NT2/D1 (cell line): ENCODE results near the gene ELOB.

Experiments used
- DNase-seq: peaks from one replicate; pipeline ENCODE4 v3.0.0-alpha.2; 2011; ENCODE audit warnings: low read depth, low spot score
- H3K27me3 ChIP-seq: 2 replicates; pipeline ENCODE4 v1.6.0; 2011; ENCODE audit warnings: mild to moderate bottlenecking; ENCODE audit not compliant: insufficient read length, insufficient read depth
- H3K36me3 ChIP-seq: 2 replicates; pipeline ENCODE4 v1.6.1; 2011; ENCODE audit warnings: mild to moderate bottlenecking, low read length, mixed read lengths; ENCODE audit not compliant: insufficient read depth, insufficient read length
- H3K4me1 ChIP-seq: 2 replicates; pipeline ENCODE4 v1.5.1; 2011; ENCODE audit not compliant: insufficient read depth, insufficient read length
- H3K4me3 ChIP-seq: 2 replicates; pipeline ENCODE4 v1.5.1; 2011; ENCODE audit warnings: low read depth; ENCODE audit not compliant: insufficient read length
- H3K9ac ChIP-seq: 2 replicates; pipeline ENCODE4 v1.6.0; 2011; ENCODE audit warnings: low read depth; ENCODE audit not compliant: insufficient read length
- H3K9me3 ChIP-seq: 2 replicates; pipeline ENCODE4 v1.5.1; 2011; ENCODE audit warnings: mild to moderate bottlenecking, low read length; ENCODE audit not compliant: insufficient read depth
- SUZ12 ChIP-seq: IDR thresholded peaks from 2 replicates; pipeline ENCODE4 v1.6.1; 2011; ENCODE audit not compliant: insufficient read length, insufficient read depth; ENCODE audit errors: extremely low read depth
- YY1 ChIP-seq: IDR thresholded peaks from 2 replicates; pipeline ENCODE4 v1.6.1; 2011; ENCODE audit not compliant: insufficient read length, insufficient read depth
- ZNF274 ChIP-seq: IDR thresholded peaks from 2 replicates; pipeline ENCODE4 v1.6.1; 2011; ENCODE audit warnings: mild to moderate bottlenecking, low read depth, low read length

The ELOB gene

GRCh38 chr16:2785101-2785991, 8.3 kb upstream of the ELOB start:
- H3K9ac ChIP-seq, result no peak overlapping the region
- no peaks in the 10 kb centered on the region for H3K27me3 ChIP-seq
- DNase-seq, result no peak
- H3K9me3 ChIP-seq, result no peaks in the 10 kb centered on the region
- no peak overlapping the region for H3K4me3 ChIP-seq
- H3K36me3 ChIP-seq, result no peaks in the 10 kb centered on the region
- no peak for TF ChIP-seq SUZ12
- TF ChIP-seq ZNF274, result no peak
- TF ChIP-seq YY1, result no peak
- H3K4me1 ChIP-seq, result peaks cover 24% of the 10 kb centered on the region

DNA sequence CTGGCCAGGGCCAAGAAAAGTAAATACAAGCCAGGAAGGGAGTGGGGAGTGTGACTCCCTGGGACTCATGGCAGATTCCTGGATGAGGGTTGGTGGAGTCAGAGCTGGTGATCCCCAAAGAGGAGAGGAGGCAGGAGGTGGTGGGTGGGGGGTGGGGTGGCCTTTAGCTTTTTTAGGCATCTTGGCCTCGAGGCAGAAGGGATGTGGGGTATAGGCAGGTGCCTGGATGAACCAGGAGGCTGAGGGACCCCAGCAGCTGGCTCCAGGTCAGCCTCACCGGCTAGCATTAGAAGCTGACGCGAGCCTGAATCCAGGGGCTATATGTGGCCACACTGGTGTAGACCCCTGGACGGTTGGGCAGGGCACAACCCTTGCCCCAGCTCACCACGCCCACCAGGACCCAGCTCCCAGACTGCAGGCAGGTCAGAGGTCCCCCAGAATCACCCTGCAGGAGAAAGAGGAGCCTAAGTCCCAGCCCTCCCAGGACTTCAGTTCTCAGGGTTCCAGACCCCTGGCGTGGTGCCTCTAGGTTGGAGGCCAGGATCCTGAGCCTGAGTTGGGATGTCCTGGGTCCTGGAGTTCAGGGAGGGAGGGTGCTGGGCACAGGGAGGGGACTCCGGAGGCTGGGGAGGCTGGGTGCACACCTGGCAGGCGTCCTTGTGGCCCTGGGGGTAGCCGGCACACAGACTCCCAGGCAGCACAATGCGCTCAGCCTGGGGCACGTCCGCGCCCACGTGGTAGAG, 7.4 kb upstream of the ELOB start:
- TF ChIP-seq SUZ12, result no peak
- TF ChIP-seq YY1, result no peak
- no peak for TF ChIP-seq ZNF274
- Histone ChIP-seq H3K4me3 (no peak overlapping the region), H3K4me1 (peaks cover 25% of the 10 kb centered on the region), H3K9me3 (no peaks in the 10 kb centered on the region), H3K27me3 (no peaks in the 10 kb centered on the region), H3K36me3 (no peaks in the 10 kb centered on the region), H3K9ac (no peak overlapping the region)
- no peak for DNase-seq

GRCh38 chr16:2783581-2784357, 6.7 kb upstream of the ELOB start:
- peaks cover 32% of the 10 kb centered on the region for H3K4me1 ChIP-seq
- no peaks in the 10 kb centered on the region for H3K27me3 ChIP-seq
- H3K9ac ChIP-seq, result no peak overlapping the region
- TF ChIP-seq YY1, result no peak
- no peak for TF ChIP-seq SUZ12
- no peak for TF ChIP-seq ZNF274
- H3K4me3 ChIP-seq, result no peak overlapping the region
- H3K9me3 ChIP-seq, result no peaks in the 10 kb centered on the region
- no peak for DNase-seq
- no peaks in the 10 kb centered on the region for H3K36me3 ChIP-seq

DNA sequence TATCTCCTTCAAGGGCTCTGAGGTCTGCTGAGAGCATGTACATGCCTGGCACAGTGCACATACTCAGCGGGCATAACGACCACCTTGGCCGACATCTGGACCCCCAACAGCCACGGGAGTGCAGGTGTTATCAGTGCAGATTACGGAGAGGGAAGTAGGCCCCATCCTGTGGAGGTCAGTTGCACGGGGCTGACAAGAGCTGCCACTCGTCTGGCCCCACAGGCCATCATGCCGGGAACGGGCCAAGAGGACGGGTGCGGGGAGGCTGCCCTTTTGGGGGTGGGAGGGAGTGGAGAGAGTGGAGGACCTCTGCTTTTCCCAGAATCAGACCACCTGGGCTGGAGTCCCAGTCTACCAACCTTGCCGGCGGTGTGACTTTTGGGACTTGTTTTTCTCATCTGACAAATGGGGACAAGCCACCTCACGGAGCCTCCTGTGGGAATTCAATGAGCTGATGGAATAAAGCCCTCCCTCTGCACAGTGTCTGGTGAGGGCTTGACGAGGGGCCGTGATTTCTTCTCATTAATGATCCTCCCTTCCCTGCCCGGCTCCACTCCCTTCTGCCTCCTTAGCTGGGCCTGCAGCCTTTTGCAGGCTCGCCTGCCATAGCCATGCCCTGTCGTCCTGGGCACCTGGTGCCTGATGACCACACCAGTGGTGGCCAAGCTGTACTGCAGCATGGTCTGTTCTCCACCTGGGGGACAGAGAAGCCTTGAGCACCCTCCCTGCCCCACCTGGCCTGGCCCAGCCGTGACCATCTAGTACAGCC, 5.7 kb upstream of the ELOB start:
- DNase-seq, result no peak
- Histone ChIP-seq H3K4me1 (peaks cover 35% of the 10 kb centered on the region), H3K36me3 (no peaks in the 10 kb centered on the region), H3K4me3 (no peak overlapping the region), H3K9ac (no peak overlapping the region), H3K27me3 (no peaks in the 10 kb centered on the region), H3K9me3 (no peaks in the 10 kb centered on the region)
- TF ChIP-seq SUZ12 (no peak), ZNF274 (no peak), YY1 (no peak)

DNA sequence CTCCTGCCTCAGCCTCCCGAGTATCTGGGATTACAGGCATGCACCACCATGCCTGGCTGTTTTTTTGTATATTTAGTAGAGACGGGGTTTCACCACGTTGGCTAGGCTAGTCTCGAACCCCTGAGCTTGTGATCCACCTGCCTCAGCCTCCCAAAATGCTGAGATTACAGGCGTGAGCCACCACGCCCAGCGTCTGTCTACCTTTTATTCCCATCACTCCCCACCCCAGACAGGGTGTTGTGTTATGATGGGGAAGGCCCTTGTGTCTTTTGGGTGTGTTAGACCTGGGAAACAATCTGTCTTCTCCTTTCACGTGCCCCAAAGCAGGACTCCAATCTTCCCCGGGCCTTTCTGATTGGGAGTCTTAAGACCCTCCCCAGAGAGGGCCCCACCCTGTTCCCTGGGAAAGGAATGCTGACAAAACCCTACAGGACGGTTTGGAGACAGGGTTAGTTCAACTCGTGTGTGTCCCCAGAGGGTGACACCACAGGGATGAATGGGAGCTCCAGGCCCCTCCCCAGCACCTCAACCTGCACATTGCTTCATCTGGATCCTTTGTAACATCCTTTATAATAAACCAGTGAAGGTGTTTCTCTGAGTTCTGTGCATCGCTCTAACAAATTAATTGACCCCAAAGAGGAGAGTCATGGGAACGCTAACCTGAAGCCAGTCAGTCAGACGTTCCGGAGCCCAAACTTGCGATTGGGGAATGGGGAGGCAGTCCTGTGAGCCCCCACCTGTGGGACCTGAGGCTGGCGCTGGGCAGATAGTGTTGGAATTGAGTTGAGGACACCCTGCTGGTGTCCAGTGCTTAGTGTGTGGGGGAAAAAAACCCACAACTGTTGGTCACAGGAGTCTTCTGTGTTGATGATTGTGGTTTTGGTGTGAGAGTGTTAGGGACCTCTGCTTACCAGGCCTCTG, 3.2 kb upstream of the ELOB start:
- H3K9me3 ChIP-seq, result no peaks in the 10 kb centered on the region
- H3K36me3 ChIP-seq, result peaks cover 9% of the 10 kb centered on the region
- TF ChIP-seq ZNF274 (no peak), YY1 (no peak), SUZ12 (no peak)
- H3K9ac ChIP-seq, result no peak overlapping the region
- H3K27me3 ChIP-seq, result no peaks in the 10 kb centered on the region
- no peak overlapping the region for H3K4me3 ChIP-seq
- no peak for DNase-seq
- peaks cover 20% of the 10 kb centered on the region for H3K4me1 ChIP-seq

DNA sequence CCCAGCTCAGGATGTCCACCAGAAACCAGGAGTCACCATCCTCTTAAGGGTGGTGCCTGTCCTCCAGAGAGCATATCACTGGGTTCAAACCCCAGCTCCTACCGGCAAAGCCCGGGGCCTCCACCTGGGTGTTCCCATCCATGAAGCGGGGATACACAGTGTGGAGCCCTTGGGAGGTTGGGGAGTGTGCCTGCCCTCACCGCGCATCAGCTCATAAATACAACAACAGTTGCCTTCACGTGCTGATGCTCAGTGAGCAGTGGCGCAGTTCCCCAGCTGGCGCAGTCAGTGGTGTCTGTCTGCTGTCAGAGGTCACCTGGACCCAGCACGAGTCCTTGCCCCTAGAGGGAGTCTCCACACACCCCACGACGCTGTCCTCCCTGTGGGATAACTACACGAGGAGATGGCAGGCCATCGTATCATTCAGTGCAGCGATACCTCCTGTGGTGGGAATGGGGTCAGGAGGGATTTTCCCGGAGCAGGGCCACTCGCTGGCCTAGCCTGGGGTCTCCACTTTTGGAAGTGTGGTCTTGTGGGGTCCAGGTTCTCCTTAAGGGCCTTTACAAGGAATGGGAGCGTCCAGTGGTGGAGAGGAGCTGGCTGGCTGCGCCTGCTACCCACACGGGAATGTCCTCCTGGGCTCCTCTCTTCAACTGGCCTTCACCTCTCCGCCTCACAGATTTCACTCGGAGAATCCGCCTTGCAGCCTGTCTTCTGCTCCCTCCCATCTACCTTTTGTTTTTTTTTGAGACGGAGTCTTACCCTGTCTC, 2.3 kb upstream of the ELOB start:
- no peak for DNase-seq
- Histone ChIP-seq H3K9ac (no peak overlapping the region), H3K4me1 (peaks cover 18% of the 10 kb centered on the region), H3K4me3 (peak overlapping the region; percentile 97), H3K27me3 (no peaks in the 10 kb centered on the region), H3K36me3 (peaks cover 18% of the 10 kb centered on the region), H3K9me3 (no peaks in the 10 kb centered on the region)
- TF ChIP-seq YY1, result no peak
- no peak for TF ChIP-seq ZNF274
- no peak for TF ChIP-seq SUZ12
